Activated T-helper 2 cell treated with anti-CD3 and anti-CD28 coated beads, Interferon-gamma antibody, Interleukin-2, Interleukin-4, amounts not matched to agents 10 μg/mL and 5 μg/mL and 100 μg/mL, durations not matched to agents 14 hours and 24 hours and 36 hours (primary cell): ENCODE results near the gene IL16. TPM values are rescaled to one million over a fixed set of nuclear protein-coding genes. Genes with fewer than 3 reads are reported as not detected.

ENCODE experiments used
- DNase-seq: peaks from one replicate; pipeline ENCODE4 v3.0.0; 2021; ENCODE audit warnings: low spot score
- H3K27ac Mint-ChIP-seq: one replicate; pipeline ENCODE4 v1.8.0; 2021; ENCODE audit warnings: mixed read lengths
- H3K27me3 Mint-ChIP-seq: one replicate; pipeline ENCODE4 v1.8.0; 2021; ENCODE audit warnings: low read depth, mixed read lengths
- H3K36me3 Mint-ChIP-seq: one replicate; pipeline ENCODE4 v1.8.0; 2021; ENCODE audit warnings: low read depth, mixed read lengths
- H3K4me1 Mint-ChIP-seq: one replicate; pipeline ENCODE4 v1.8.0; 2021; ENCODE audit warnings: low read depth, mixed read lengths
- H3K4me3 Mint-ChIP-seq: one replicate; pipeline ENCODE4 v1.8.0; 2021; ENCODE audit warnings: low read depth, mild to moderate bottlenecking, moderate library complexity, mixed read lengths
- H3K9me3 Mint-ChIP-seq: one replicate; pipeline ENCODE4 v1.8.0; 2021; ENCODE audit warnings: mixed read lengths
- intact Hi-C: fragments of 100-400 bp; cut with micrococcal nuclease; formaldehyde crosslinking; loops from one replicate; pipeline ENCODE4 v1.15.1; 2023
- total RNA-seq: library from RNA; stranded (reverse); gene quantifications from 2 replicates; pipeline ENCODE4 v1.2.3, GENCODE V29; 2022

IL16 gene
- total RNA-seq, 1 donor from 2014 or later, result 42.3 TPM

DNA sequence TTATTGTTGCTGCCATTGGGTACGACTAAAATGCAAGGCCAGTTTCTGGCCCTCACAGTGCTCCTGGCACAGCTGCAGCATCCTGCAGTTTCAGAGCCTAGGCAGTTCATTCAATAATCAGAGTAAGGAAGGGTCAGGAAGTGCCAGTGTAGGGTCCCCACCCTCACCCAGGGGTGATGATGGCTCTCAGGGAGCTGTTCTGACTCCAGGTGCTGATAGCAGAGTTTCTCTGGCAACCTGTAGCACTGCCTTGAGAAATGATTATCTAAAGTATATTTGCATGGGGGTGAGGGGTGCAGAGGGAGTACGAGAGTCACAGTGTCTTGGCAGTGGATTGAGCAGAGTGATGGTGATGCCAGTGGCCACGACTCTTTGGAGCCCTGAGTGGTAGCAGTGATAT, 15.5 kb upstream of the IL16 start:
- H3K4me3 Mint-ChIP-seq, result no peak overlapping the region
- DNase-seq, result no peak
- intact Hi-C loops, result no loop called here
- H3K27me3 Mint-ChIP-seq, result peaks cover 38% of the 10 kb centered on the region
- H3K4me1 Mint-ChIP-seq, result peaks cover 5% of the 10 kb centered on the region
- no peaks in the 10 kb centered on the region for H3K36me3 Mint-ChIP-seq
- no peak overlapping the region for H3K27ac Mint-ChIP-seq
- H3K9me3 Mint-ChIP-seq, result no peaks in the 10 kb centered on the region

DNA sequence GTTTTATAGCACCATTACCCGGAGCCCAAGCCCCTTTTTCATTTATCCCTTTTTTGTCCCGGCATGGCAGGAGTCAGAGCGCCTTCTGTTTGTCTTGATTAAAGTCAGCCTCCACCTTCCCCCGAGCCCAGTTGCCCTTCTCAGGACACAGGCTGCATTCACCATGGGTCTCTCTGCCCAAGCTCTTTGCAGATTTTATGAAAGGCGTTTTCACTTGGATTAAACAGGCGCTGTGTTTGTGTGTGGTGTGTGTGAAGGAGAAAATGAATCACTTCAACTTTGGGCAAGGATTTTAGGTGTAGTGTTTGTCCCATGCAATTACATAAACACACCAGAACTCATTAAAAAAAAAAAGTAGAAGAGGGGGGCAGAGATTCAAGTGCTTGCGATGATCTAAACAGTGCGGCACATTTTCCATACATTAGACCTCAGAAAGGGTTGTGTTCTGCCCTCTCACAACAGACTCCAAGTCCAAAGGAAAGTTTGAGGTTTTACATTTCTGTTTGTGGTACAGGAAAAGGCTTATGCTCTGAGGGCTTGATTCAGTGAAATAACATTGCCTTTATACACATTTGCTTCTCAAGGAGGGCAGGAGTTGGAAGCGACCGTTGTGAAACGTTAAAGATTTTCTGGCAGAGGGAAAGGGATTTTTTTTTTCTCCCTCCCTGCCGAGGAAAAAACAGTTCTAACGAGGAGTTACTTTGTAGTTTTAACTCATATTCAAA, 14.5 kb upstream of the IL16 start:
- Mint-ChIP-seq H3K4me3 (no peak overlapping the region), H3K9me3 (no peaks in the 10 kb centered on the region), H3K27me3 (peaks cover 38% of the 10 kb centered on the region), H3K4me1 (peaks cover 5% of the 10 kb centered on the region), H3K36me3 (no peaks in the 10 kb centered on the region), H3K27ac (no peak overlapping the region)
- no peak for DNase-seq
- intact Hi-C loops, result no loop called here

DNA sequence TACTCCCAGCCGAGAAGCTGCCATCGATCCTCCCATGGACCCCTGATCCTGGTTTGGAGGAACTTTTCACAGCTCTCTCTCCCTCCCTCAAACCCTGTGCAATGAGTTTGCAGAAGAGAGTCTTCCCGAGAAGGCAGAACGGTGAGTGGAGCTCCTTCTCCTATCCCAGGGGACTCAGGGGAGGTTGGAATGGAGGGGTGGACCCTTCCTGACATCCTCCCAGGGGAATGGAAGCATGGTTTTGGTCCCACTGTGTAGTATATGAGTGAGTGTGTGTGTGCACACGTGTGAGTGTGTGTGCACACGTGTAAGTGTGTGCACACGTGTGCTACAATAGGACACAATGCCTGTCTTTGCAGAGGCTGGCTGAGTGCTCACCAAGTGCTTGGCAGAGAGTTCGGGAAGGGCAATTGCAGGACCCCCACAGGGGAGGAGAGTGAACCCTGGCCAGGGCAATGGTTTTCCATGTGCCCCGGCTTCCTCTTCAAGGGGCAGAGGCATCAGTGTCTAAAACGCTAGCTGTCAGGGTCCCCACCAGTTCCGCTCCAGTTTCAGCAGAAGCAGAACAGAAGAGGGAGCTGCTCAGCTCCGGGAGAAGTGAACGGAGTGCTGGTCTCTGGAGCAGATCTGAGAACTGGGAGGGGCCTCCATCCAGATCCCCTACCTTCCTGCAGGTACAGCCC, 13.8 kb upstream of the IL16 start:
- H3K4me1 Mint-ChIP-seq, result peaks cover 5% of the 10 kb centered on the region
- no peaks in the 10 kb centered on the region for H3K36me3 Mint-ChIP-seq
- intact Hi-C loops, result no loop called here
- no peaks in the 10 kb centered on the region for H3K9me3 Mint-ChIP-seq
- peaks cover 38% of the 10 kb centered on the region for H3K27me3 Mint-ChIP-seq
- no peak for DNase-seq
- H3K4me3 Mint-ChIP-seq, result no peak overlapping the region
- H3K27ac Mint-ChIP-seq, result no peak overlapping the region

DNA sequence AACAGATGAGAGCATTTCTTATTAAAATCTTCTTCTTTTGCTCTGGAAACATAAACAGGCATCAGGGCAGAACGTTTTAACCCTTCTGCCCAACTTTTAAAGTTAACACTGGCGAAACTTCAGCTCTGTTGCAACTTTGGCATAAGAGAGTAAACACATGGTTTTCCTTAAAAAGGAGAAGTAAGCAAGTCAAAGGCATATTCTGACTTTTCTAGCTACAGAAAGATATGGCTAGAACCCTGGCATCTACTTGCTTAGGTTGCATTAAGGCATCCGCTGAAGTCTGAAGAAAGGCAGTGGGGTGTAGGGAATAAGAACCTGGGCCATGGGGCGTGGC, 13.3 kb upstream of the IL16 start:
- H3K27ac Mint-ChIP-seq, result no peak overlapping the region
- intact Hi-C loops, result no loop called here
- H3K27me3 Mint-ChIP-seq, result peaks cover 38% of the 10 kb centered on the region
- peaks cover 5% of the 10 kb centered on the region for H3K4me1 Mint-ChIP-seq
- no peak for DNase-seq
- no peaks in the 10 kb centered on the region for H3K36me3 Mint-ChIP-seq
- H3K4me3 Mint-ChIP-seq, result no peak overlapping the region
- H3K9me3 Mint-ChIP-seq, result no peaks in the 10 kb centered on the region

DNA sequence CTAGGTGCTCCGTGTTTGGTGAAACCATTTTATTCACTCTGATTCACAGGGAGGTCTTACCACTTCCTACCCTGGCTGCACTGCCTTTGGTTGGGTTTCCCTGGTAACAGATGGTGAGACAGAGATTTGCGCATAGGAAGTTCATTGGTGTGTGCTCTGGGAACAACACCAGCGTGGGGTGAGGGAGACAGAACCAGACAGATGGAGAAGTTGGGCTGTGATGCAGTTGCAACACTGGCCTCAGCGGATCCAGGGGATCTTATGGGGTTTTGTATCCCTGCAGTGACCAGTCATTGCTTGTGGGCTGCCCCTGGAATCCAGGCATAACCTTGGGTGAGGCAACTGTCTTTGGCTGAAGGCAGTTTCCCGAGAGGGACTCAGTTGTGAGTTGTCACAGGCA, 12.5 kb upstream of the IL16 start:
- no peak overlapping the region for H3K4me3 Mint-ChIP-seq
- H3K27me3 Mint-ChIP-seq, result peaks cover 35% of the 10 kb centered on the region
- H3K36me3 Mint-ChIP-seq, result no peaks in the 10 kb centered on the region
- intact Hi-C loops, result no loop called here
- H3K9me3 Mint-ChIP-seq, result no peaks in the 10 kb centered on the region
- H3K4me1 Mint-ChIP-seq, result peaks cover 5% of the 10 kb centered on the region
- DNase-seq, result no peak
- H3K27ac Mint-ChIP-seq, result no peak overlapping the region

DNA sequence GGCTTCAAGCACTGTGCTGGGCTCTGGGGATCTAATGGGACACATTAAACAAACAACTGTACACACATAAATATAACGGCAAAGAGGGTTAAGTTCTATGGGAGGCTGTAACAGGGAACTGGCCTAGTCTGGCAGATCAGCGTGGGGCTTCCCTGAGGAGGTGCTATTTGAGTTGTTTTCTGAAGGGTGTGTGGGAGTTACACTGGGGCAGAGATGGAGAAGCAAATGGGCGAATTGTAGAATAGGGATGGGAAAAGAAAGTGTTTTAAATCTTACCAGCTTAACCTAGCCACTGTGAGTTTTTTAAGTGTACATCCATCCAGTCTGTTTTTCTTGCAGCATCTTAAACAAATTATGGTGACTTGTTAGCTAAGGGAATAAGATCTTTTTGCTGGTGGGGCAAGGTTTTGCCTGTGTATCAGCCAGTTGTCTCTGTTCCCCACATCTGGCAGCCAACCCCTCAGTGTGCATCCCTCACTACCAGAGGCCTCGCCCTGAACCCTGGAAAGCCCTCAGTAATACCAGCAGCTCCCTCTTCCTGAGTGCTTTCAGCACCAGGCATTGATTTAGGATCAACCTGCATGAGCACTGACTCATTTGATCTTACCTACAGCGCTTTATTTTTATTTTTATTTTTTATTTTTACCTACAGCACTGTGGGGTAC, 10.9 kb upstream of the IL16 start:
- intact Hi-C loops, result no loop called here
- no peak overlapping the region for H3K27ac Mint-ChIP-seq
- no peaks in the 10 kb centered on the region for H3K9me3 Mint-ChIP-seq
- H3K27me3 Mint-ChIP-seq, result peaks cover 35% of the 10 kb centered on the region
- H3K4me3 Mint-ChIP-seq, result no peak overlapping the region
- no peaks in the 10 kb centered on the region for H3K36me3 Mint-ChIP-seq
- DNase-seq, result no peak
- H3K4me1 Mint-ChIP-seq, result peaks cover 5% of the 10 kb centered on the region

DNA sequence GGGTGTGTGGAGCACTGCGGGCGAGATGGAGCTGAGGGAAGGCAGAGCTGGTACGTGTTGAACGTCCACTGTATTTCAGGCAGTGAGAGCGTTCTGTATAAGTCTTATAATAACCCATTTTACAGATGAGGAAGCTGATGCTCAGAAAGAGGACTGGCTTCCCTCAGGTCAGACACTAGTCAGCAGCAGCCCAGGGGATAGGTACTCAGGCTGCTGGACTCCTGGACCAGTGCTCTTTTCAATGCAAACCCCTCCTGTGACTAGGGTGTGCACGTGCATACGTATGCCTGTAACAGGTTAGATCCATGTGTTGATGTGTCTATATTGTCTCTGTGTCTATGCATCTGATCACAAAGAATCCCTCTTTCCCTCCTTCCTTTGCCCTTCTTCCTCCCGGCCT, 8.3 kb upstream of the IL16 start:
- Mint-ChIP-seq H3K4me3 (no peak overlapping the region), H3K27me3 (peaks cover 20% of the 10 kb centered on the region), H3K4me1 (peaks cover 5% of the 10 kb centered on the region), H3K9me3 (no peaks in the 10 kb centered on the region), H3K36me3 (no peaks in the 10 kb centered on the region), H3K27ac (no peak overlapping the region)
- DNase-seq, result no peak
- intact Hi-C loops, result no loop called here

DNA sequence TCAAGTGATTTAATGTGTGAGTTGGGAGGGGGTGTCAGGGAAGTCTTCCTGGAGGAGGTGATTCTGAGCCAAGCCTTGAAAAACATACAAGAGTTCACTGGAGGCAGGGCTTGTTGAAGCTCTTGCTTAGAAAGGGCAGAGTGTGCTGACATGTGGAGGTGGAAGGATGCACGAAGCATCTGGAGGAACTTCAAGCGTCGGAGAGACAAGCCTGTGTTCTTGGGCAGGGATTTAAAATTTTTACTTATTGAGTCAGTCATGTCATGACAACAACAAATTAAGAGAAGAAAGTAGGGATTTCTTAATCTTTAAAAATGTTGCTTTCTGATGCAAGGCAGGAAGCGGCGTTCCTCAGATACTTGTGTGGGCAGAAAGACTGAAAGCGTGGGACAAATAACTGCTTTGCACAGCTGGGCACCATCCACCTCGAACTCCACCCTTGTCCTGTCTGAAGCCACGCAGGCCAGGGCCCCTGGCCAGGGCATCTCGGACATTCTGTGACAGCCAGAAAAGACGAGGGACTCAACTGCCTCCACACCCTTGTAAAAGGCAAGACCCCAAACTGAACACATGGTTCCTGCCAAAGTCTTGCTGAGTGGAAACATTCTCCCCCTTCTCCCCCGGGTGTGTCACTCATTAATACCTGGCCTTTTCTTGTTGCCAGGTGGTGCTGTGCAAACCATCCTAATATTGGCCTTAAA, 6.9 kb upstream of the IL16 start:
- DNase-seq, result no peak
- H3K36me3 Mint-ChIP-seq, result no peaks in the 10 kb centered on the region
- H3K9me3 Mint-ChIP-seq, result no peaks in the 10 kb centered on the region
- H3K27me3 Mint-ChIP-seq, result peaks cover 13% of the 10 kb centered on the region
- H3K27ac Mint-ChIP-seq, result no peak overlapping the region
- intact Hi-C loops, result no loop called here
- no peaks in the 10 kb centered on the region for H3K4me1 Mint-ChIP-seq
- H3K4me3 Mint-ChIP-seq, result no peak overlapping the region

DNA sequence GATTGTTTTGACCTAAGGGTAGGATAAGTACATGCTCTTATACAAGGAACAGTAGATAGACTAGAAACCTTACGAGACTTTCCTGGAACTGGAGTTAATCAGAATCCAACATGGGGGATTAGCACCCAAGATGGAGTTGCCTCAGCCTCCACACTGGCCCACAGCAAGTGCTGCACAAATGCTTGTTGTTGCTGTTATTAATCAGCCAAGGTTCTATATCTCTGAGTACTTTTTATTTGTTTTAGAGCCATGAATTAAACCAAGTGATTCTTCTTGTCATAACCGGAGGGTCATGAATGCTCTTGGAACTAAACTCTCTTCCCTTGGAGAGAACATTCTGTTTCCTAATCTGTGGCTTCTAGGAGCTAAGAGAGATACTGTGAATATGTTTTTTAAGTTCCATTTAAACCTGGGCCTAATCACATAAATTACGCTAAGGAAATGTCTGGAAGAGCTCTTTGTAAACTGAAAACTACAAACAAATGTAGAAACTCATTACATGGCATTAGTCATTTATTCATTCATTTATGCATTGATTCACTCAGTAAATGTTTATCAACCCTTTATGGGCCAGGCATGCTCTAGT, 5.7 kb upstream of the IL16 start:
- no peaks in the 10 kb centered on the region for H3K9me3 Mint-ChIP-seq
- intact Hi-C loops, result no loop called here
- no peaks in the 10 kb centered on the region for H3K36me3 Mint-ChIP-seq
- no peak for DNase-seq
- H3K4me3 Mint-ChIP-seq, result no peak overlapping the region
- H3K27ac Mint-ChIP-seq, result no peak overlapping the region
- peaks cover 11% of the 10 kb centered on the region for H3K27me3 Mint-ChIP-seq
- H3K4me1 Mint-ChIP-seq, result no peaks in the 10 kb centered on the region

DNA sequence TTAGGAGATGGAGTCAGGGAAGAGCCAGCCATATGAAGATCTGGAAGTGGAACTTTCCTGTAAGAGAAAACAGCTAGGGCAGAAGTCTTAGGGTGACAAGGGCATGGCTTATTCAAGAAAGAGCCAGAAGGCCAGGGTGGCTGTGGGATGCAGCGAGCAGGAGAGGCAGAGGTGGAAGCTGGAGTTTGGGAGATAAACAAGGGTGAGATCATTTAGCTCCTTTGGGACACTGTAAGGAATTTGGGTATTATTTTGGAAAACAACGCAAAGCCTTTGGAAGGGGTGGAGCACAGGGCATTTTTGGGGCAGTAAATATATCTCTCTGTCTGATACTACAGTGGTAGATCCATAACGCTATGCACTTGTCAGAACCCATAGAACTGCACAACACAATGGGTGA, 5.0 kb upstream of the IL16 start:
- no peaks in the 10 kb centered on the region for H3K9me3 Mint-ChIP-seq
- DNase-seq, result no peak
- intact Hi-C loops, result no loop called here
- no peak overlapping the region for H3K27ac Mint-ChIP-seq
- no peaks in the 10 kb centered on the region for H3K36me3 Mint-ChIP-seq
- H3K4me3 Mint-ChIP-seq, result no peak overlapping the region
- peaks cover 11% of the 10 kb centered on the region for H3K27me3 Mint-ChIP-seq
- no peaks in the 10 kb centered on the region for H3K4me1 Mint-ChIP-seq

DNA sequence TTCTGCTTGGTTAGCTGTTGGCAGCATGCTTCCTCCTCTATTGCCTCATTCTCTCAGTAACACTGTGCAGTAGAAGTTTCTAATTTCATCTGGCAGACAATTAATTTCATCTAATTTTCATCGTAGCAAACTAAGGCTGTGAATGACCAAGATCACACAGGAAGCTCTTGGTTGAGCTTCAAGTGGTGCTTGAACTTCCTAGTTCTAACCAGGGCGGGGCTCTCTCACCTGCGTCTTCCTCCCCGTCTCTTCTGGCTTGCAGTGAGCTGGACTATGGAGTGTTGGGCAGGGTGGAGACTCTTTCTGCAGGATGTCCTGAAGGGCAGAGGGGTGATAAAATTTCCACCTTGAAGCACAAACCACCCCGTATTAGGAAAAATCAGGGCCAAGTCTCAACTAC, 2.0 kb upstream of the IL16 start:
- Mint-ChIP-seq H3K9me3 (no peaks in the 10 kb centered on the region), H3K4me3 (no peak overlapping the region), H3K27me3 (peaks cover 11% of the 10 kb centered on the region), H3K27ac (no peak overlapping the region), H3K4me1 (no peaks in the 10 kb centered on the region), H3K36me3 (no peaks in the 10 kb centered on the region)
- intact Hi-C loops, result no loop called here
- DNase-seq, result no peak

DNA sequence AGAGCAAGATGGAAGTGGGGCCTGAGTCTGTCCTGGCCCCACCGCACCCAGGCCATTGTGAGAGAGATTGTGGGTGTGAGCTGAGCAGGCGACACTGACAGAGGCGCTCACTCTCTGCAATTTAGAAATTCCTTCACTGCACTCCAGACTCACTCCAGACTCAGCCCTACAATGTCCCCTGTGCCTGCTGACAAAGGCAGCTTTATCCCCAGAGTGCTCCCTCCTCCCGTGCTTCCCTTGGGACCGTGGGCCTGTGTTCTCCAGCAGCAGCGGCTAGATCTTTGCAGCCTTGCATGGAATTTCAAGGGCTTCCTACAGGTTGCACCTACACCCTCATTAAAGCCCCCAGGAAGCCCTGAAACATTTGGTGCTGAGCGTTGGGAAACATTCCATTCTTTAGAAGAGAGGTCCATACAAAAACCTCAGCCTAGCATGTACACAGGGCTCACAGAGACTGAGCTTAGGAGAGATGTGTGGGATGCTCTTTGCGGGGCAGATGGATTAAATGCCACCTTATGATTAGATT, 1.3 kb upstream of the IL16 start:
- intact Hi-C loops, result no loop called here
- H3K9me3 Mint-ChIP-seq, result no peaks in the 10 kb centered on the region
- H3K27me3 Mint-ChIP-seq, result peaks cover 11% of the 10 kb centered on the region

More for the DNA sequence above, 1.3 kb upstream of the IL16 start:
- no peak for DNase-seq
- Mint-ChIP-seq H3K4me3 (no peak overlapping the region), H3K27ac (no peak overlapping the region), H3K36me3 (no peaks in the 10 kb centered on the region), H3K4me1 (no peaks in the 10 kb centered on the region)
